Mesodermal cell (in vitro differentiated cells): ENCODE data around the gene SLC38A3.

Source experiments
- H3K27ac ChIP-seq: 2 replicates; pipeline ENCODE4 v1.7.0; 2013; ENCODE audit warnings: mild to moderate bottlenecking, low read depth, low read length, moderate library complexity; ENCODE audit not compliant: severe bottlenecking
- H3K36me3 ChIP-seq: 2 replicates; pipeline ENCODE4 v1.7.1; 2013; ENCODE audit warnings: mild to moderate bottlenecking, low read length, moderate library complexity; ENCODE audit not compliant: control insufficient read depth, insufficient read depth
- H3K4me1 ChIP-seq: one replicate; pipeline ENCODE4 v1.7.1; 2013; ENCODE audit warnings: mild to moderate bottlenecking, low read length; ENCODE audit not compliant: insufficient read depth, control insufficient read depth, poor library complexity, severe bottlenecking
- H3K4me3 ChIP-seq: 2 replicates; pipeline ENCODE4 v1.7.0; 2013; ENCODE audit warnings: low read length, control low read depth, mild to moderate bottlenecking; ENCODE audit not compliant: insufficient read depth, poor library complexity, severe bottlenecking; ENCODE audit errors: extremely low read depth
- H3K9me3 ChIP-seq: 2 replicates; pipeline ENCODE4 v1.7.1; 2013; ENCODE audit warnings: mild to moderate bottlenecking, low read length, moderate library complexity; ENCODE audit not compliant: control insufficient read depth
- WGBS, 2 experiments: methylation state at CpG; one replicate each; pipeline ENCODE4 v1.1.5; 2013; ENCODE audit warnings: missing lambda C conversion rate in 2 of 2; ENCODE audit not compliant: insufficient coverage in 2 of 2; 5-methylcytosine and 5-hydroxymethylcytosine counted together

Gene SLC38A3

DNA sequence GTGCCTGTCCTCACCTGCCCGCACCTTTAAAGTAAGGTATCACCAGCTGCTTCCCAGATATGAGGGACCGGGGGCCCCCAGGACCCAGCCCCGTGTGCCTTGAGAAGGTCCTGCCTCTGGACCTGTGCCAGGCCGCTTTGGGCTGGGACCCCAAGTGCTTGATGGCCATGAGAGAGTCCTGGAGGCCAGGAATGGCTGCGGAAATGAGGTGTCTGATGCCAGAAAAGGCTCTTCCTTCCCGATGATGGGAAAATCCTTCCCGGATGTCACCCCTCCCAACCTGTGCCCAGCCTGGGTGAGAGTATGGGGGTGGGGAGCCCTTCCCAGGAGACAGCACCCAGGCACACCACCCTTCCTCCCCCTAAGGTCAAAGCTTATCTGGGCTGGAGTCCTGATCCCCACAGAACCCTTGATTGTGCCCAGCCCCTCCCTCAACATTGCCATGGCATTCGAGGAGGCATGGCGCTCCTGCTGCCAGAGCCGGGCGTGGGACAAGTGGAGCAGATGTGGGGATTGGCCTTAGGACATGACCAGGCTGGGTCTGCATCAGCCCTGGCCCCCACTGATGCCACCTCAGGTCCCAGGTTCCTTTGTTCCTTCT lies 35.7 kb upstream of the SLC38A3 start:
- no peak overlapping the region for H3K27ac ChIP-seq

GRCh38 chr3:50169858-50170257 lies 35.2 kb upstream of the SLC38A3 start:
- no peak overlapping the region for H3K4me3 ChIP-seq
- 100% methylated on average over 1 of the region's 1 CpG; no CpG with 5 or more reads in 1 of the 2 experiments for WGBS, 2 experiments
- H3K27ac ChIP-seq = no peak overlapping the region
- no peaks in the 10 kb centered on the region for H3K9me3 ChIP-seq
- H3K36me3 ChIP-seq = peaks cover 9% of the 10 kb centered on the region
- peaks cover 42% of the 10 kb centered on the region for H3K4me1 ChIP-seq

More for the DNA sequence above, 35.7 kb upstream of the SLC38A3 start:
- Histone ChIP-seq H3K4me3 (no peak overlapping the region), H3K36me3 (peaks cover 8% of the 10 kb centered on the region), H3K9me3 (no peaks in the 10 kb centered on the region), H3K4me1 (peaks cover 47% of the 10 kb centered on the region)
- WGBS, 2 experiments = 90 to 93% methylated on average over 7 to 10 of the region's 11 CpGs

- peaks cover 34% of the 10 kb centered on the region for H3K4me1 ChIP-seq
- WGBS, 2 experiments = 89 to 92% methylated on average over 6 to 10 of the region's 10 CpGs
- H3K36me3 ChIP-seq = peaks cover 15% of the 10 kb centered on the region
Measured at GRCh38 chr3:50170689-50171088, 34.4 kb upstream of the SLC38A3 start.

DNA sequence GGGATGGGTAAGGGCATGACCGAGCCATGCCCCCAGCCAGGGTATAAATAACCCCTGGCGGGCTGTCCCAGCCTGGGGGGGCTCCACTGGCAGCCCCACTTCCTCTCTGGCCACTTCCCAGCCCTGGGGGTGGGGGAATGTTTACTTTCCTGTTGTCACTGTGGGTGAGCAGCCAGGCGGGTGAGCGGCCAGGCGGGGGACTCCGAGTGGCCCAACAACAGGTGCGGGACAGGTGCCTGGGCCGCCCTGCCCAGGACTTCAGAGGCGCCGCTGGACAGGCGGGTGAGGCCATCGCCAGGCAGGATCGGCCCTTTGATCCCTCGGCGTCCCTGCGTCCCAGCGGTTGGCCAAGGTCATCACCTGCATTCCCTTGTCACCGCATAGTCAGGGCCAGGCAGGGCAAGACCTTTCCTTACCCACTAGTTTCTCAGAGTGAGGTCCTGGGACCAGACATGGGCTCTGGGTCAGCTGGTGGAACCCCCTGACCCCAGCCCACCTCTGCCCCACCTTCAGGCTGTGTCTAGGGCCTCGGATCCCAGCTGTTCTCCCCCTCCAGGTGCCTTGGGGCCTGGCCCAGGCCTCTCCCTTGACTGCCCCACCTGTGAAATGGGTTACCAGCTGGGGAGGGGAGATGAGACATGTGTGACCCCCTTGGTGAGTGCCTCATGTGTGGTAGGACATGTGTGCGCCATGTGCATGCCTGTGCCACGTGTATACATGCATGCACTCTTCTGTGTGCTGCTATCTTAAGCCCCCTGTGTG lies 33.4 kb upstream of the SLC38A3 start:
- Histone ChIP-seq H3K4me3 (no peak overlapping the region), H3K36me3 (peaks cover 26% of the 10 kb centered on the region), H3K9me3 (no peaks in the 10 kb centered on the region), H3K4me1 (peaks cover 24% of the 10 kb centered on the region), H3K27ac (no peak overlapping the region)
- 97% methylated on average over 14 to 16 of the region's 21 CpGs for WGBS, 2 experiments

More at GRCh38 chr3:50170689-50171088, 34.4 kb upstream of the SLC38A3 start:
- Histone ChIP-seq H3K4me3 (no peak overlapping the region), H3K27ac (no peak overlapping the region), H3K9me3 (no peaks in the 10 kb centered on the region)

- peaks cover 26% of the 10 kb centered on the region for H3K36me3 ChIP-seq
- 91 to 97% methylated on average over 6 of the region's 8 CpGs for WGBS, 2 experiments
- peaks cover 14% of the 10 kb centered on the region for H3K4me1 ChIP-seq
- no peak overlapping the region for H3K4me3 ChIP-seq
- H3K27ac ChIP-seq = no peak overlapping the region
- no peaks in the 10 kb centered on the region for H3K9me3 ChIP-seq
Measured at GRCh38 chr3:50172626-50173220, 32.3 kb upstream of the SLC38A3 start.

- peaks cover 26% of the 10 kb centered on the region for H3K36me3 ChIP-seq
- H3K9me3 ChIP-seq = no peaks in the 10 kb centered on the region
- no peak overlapping the region for H3K27ac ChIP-seq
- H3K4me1 ChIP-seq = peaks cover 11% of the 10 kb centered on the region
- no peak overlapping the region for H3K4me3 ChIP-seq
- WGBS, 2 experiments = 91 to 95% methylated on average over 24 to 29 of the region's 29 CpGs
Measured at GRCh38 chr3:50173685-50174516, 31.2 kb upstream of the SLC38A3 start.

GRCh38 chr3:50174517-50174895 lies 30.6 kb upstream of the SLC38A3 start:
- H3K36me3 ChIP-seq = peaks cover 26% of the 10 kb centered on the region
- peaks cover 11% of the 10 kb centered on the region for H3K4me1 ChIP-seq
- no peak overlapping the region for H3K27ac ChIP-seq
- WGBS, 2 experiments = 92% methylated on average over 3 to 6 of the region's 7 CpGs
- no peaks in the 10 kb centered on the region for H3K9me3 ChIP-seq
- no peak overlapping the region for H3K4me3 ChIP-seq

- no peak overlapping the region for H3K27ac ChIP-seq
- H3K9me3 ChIP-seq = no peaks in the 10 kb centered on the region
- peaks cover 11% of the 10 kb centered on the region for H3K4me1 ChIP-seq
- WGBS, 2 experiments = 99% methylated on average over 13 to 14 of the region's 17 CpGs
- peaks cover 26% of the 10 kb centered on the region for H3K36me3 ChIP-seq
- no peak overlapping the region for H3K4me3 ChIP-seq
Measured at GRCh38 chr3:50174947-50175524, 30.0 kb upstream of the SLC38A3 start.

DNA sequence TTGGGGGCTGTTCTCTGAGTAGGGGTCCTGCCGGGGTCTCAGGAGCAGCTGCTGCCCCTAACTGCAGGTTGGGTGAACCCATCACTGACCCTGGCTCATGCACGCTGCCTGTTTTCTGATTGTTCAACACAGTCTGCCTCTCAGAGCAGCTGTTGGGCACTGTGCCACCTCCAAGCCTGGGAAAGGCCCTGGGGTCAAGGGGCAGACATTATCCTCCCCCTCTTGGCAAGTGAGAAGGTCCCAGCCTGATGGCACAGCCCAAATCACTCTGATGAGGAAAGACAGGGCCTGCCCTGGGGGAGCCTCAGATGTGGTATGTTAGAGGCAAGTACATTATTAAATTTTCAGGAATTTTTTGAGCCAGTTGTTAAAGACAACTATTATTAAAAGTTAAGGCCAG lies 27.7 kb upstream of the SLC38A3 start:
- H3K9me3 ChIP-seq = no peaks in the 10 kb centered on the region
- 93% methylated on average over 2 of the region's 2 CpGs for WGBS, 2 experiments

DNA sequence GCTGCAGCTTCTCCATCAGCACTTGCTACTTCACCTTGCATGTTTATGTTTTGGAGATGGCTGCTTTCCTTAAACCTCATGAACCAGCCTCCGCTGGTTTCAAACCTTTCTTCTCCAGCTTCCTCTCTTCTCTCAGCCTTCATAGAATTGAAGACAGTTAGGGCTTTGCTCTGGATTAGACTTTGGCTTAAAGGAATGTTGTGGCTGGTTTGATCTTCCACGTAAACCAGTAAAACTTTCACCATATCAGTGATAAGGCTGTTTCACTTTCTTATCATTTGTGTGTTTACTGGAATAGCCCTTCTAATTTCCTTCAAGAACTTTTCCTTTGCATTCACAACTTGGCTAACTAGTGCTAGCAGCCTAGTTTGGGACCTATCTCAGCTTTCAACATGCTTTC lies 25.4 kb upstream of the SLC38A3 start:
- Histone ChIP-seq H3K4me3 (no peak overlapping the region), H3K27ac (no peak overlapping the region), H3K9me3 (no peaks in the 10 kb centered on the region), H3K4me1 (peaks cover 4% of the 10 kb centered on the region), H3K36me3 (peaks cover 18% of the 10 kb centered on the region)
- no CpG with 5 or more reads among the region's 2 CpGs for WGBS, 2 experiments

More for the DNA sequence above, 27.7 kb upstream of the SLC38A3 start:
- Histone ChIP-seq H3K4me3 (no peak overlapping the region), H3K4me1 (peaks cover 3% of the 10 kb centered on the region), H3K36me3 (peaks cover 26% of the 10 kb centered on the region), H3K27ac (no peak overlapping the region)
